ENCODE data around the gene ATE1. TPM values are rescaled to one million over a fixed set of nuclear protein-coding genes. Genes with fewer than 3 reads are reported as not detected.

ATE1 gene
- total RNA-seq, 2 experiments from 2014 or later: 18.5 to 20.9 TPM

- Histone ChIP-seq H3K4me3 (ENCODE audit: low read length) (no peak overlapping the region), H3K27me3 (ENCODE audit: control insufficient read depth in 1 of 2, insufficient read depth in 2 of 2, low read length in 2 of 2) (no peaks in the 10 kb centered on the region), H3K27ac (ENCODE audit: low read depth in 1 of 2, low read length in 2 of 2) (no peak overlapping the region), H3K4me1 (ENCODE audit: insufficient read depth, low read length) (no peaks in the 10 kb centered on the region), H3K36me3 (ENCODE audit: insufficient read depth, low read length) (peaks cover 4% of the 10 kb centered on the region), H3K9me3 (ENCODE audit: control insufficient read depth in 1 of 2, insufficient read depth in 1 of 2, low read length in 2 of 2) (no peaks in the 10 kb centered on the region)
- no peak for ATAC-seq (ENCODE audit: poor library complexity)
- H3K27ac Mint-ChIP-seq: no peak overlapping the region
- intact Hi-C loops (cut with DNase I, micrococcal nuclease): no loop called here
- H3K4me1 Mint-ChIP-seq (ENCODE audit: low read depth): peaks cover 5% of the 10 kb centered on the region
- H3K9me3 Mint-ChIP-seq: no peaks in the 10 kb centered on the region
- no peak overlapping the region for H3K4me3 Mint-ChIP-seq
- H3K36me3 Mint-ChIP-seq (ENCODE audit: low read depth): peaks cover 47% of the 10 kb centered on the region
- DNase-seq: no peak
- CTCF ChIA-PET: no interaction called here
- TF ChIP-seq CTCF (IDR thresholded peaks at IDR 0.05): no peak
- POLR2A ChIA-PET: no interaction called here
- no peaks in the 10 kb centered on the region for H3K27me3 Mint-ChIP-seq
These were observed 36.7 kb downstream of the ATE1 start for GRCh38 chr10:121891103-121891502.

GRCh38 chr10:121889212-121889611 is 38.6 kb downstream of the ATE1 start:
- no peaks in the 10 kb centered on the region for H3K9me3 ChIP-seq (ENCODE audit: control insufficient read depth in 1 of 2, insufficient read depth in 1 of 2, low read length in 2 of 2)
- Mint-ChIP-seq H3K27me3 (no peaks in the 10 kb centered on the region), H3K36me3 (ENCODE audit: low read depth) (peaks cover 36% of the 10 kb centered on the region), H3K4me1 (ENCODE audit: low read depth) (peaks cover 5% of the 10 kb centered on the region), H3K9me3 (no peaks in the 10 kb centered on the region), H3K27ac (no peak overlapping the region), H3K4me3 (no peak overlapping the region)
- H3K27me3 ChIP-seq (ENCODE audit: control insufficient read depth in 1 of 2, insufficient read depth in 2 of 2, low read length in 2 of 2): no peaks in the 10 kb centered on the region
- no peak overlapping the region for H3K27ac ChIP-seq (ENCODE audit: low read depth in 1 of 2, low read length in 2 of 2)
- intact Hi-C loops (cut with DNase I, micrococcal nuclease): no loop called here
- H3K4me1 ChIP-seq (ENCODE audit: insufficient read depth, low read length): no peaks in the 10 kb centered on the region
- TF ChIP-seq CTCF (IDR thresholded peaks at IDR 0.05): no peak
- ChIA-PET CTCF (no interaction called here), POLR2A (no interaction called here)
- no peak overlapping the region for H3K4me3 ChIP-seq (ENCODE audit: low read length)
- H3K36me3 ChIP-seq (ENCODE audit: insufficient read depth, low read length): peaks cover 4% of the 10 kb centered on the region
- ATAC-seq (ENCODE audit: poor library complexity): no peak
- DNase-seq: no peak

- no peak overlapping the region for H3K4me3 ChIP-seq (ENCODE audit: low read length)
- TF ChIP-seq CTCF (IDR thresholded peaks at IDR 0.05): peak; percentile 65
- no peak overlapping the region for H3K27ac Mint-ChIP-seq
- H3K27me3 ChIP-seq (ENCODE audit: control insufficient read depth in 1 of 2, insufficient read depth in 2 of 2, low read length in 2 of 2): no peaks in the 10 kb centered on the region
- POLR2A ChIA-PET: no interaction called here
- intact Hi-C loops (cut with DNase I, micrococcal nuclease): loop anchor here (2.0 kb wide), 1 partner anchor 944 kb away; no protein-coding TSS in a partner anchor
- H3K4me1 Mint-ChIP-seq (ENCODE audit: low read depth): peaks cover 5% of the 10 kb centered on the region
- no peaks in the 10 kb centered on the region for H3K4me1 ChIP-seq (ENCODE audit: insufficient read depth, low read length)
- H3K27me3 Mint-ChIP-seq: no peaks in the 10 kb centered on the region
- ATAC-seq (ENCODE audit: poor library complexity) (peak; percentile 57), DNase-seq (peak in 12 of 14 experiments; percentile 7 to 61 (median 28))
- peaks cover 3% of the 10 kb centered on the region for H3K36me3 ChIP-seq (ENCODE audit: insufficient read depth, low read length)
- H3K27ac ChIP-seq (ENCODE audit: low read depth in 1 of 2, low read length in 2 of 2): no peak overlapping the region
- H3K9me3 Mint-ChIP-seq: no peaks in the 10 kb centered on the region
- H3K4me3 Mint-ChIP-seq: no peak overlapping the region
- H3K9me3 ChIP-seq (ENCODE audit: control insufficient read depth in 1 of 2, insufficient read depth in 1 of 2, low read length in 2 of 2): no peaks in the 10 kb centered on the region
- peaks cover 41% of the 10 kb centered on the region for H3K36me3 Mint-ChIP-seq (ENCODE audit: low read depth)
- CTCF ChIA-PET: interaction anchor here (0.8 to 1.6 kb wide), 2 partner anchors 11 to 14 kb away, joined by 3 to 8 read pairs; no protein-coding TSS in a partner anchor
These were observed 40.7 kb downstream of the ATE1 start for GRCh38 chr10:121886997-121887622.
